HG03159 (cell line): ENCODE data around the gene NEURL2.
"Not testable (repeated sequence)": the region's sequence is repeated elsewhere in the genome, so short reads cannot be mapped to it uniquely, and the experiment has no call there.

Experiments used
- ATAC-seq: cut with Tn5 transposase; IDR thresholded peaks from one replicate; pipeline ENCODE4 v1.9.1; 2021; ENCODE audit warnings: mild to moderate bottlenecking, moderate library complexity; ENCODE audit not compliant: unreplicated experiment

The NEURL2 gene, protein sequence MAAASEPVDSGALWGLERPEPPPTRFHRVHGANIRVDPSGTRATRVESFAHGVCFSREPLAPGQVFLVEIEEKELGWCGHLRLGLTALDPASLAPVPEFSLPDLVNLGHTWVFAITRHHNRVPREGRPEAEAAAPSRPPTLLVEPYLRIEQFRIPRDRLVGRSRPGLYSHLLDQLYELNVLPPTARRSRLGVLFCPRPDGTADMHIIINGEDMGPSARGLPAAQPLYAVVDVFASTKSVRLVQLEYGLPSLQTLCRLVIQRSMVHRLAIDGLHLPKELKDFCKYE

DNA sequence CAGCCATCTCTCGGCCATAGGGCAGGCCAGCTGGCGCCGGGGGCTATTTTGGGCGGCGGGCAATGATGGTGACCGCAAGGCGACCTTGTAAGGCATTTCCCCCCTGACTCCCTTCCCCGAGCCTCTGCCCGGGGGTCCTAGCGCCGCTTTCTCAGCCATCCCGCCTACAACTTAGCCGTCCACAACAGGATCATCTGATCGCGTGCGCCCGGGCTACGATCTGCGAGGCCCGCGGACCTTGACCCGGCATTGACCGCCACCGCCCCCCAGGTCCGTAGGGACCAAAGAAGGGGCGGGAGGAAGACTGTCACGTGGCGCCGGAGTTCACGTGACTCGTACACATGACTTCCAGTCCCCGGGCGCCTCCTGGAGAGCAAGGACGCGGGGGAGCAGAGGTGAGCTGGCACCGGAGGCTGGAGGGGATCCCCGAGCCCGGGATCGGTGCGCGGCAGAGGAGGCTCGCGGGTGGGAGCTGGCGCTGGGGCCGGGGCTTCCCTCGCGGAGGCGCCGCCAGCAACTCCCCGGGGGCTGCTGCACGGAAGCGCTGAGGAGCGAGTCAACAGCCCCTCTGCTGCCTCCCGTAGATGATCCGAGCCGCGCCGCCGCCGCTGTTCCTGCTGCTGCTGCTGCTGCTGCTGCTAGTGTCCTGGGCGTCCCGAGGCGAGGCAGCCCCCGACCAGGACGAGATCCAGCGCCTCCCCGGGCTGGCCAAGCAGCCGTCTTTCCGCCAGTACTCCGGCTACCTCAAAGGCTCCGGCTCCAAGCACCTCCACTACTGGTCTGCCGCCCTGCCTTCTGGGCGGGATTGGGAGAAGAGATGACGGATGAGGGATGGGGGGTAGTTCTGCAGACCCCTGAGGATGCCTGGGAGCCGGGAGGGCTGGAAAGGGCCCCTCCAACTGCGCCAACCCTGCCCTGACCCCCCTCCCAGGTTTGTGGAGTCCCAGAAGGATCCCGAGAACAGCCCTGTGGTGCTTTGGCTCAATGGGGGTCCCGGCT lies at the start of gene NEURL2, which contains the start of gene CTSA:
Gene NEURL2, minus strand, starts transcription at position 224 of the 999 bp plus-strand sequence. Its CDS starts 217 bp downstream, at position 7.
Gene CTSA, plus strand, starts transcription at position 351 of the 999 bp plus-strand sequence. Its CDS starts 234 bp downstream, at position 585.
- ATAC-seq, result peak; percentile 70

DNA sequence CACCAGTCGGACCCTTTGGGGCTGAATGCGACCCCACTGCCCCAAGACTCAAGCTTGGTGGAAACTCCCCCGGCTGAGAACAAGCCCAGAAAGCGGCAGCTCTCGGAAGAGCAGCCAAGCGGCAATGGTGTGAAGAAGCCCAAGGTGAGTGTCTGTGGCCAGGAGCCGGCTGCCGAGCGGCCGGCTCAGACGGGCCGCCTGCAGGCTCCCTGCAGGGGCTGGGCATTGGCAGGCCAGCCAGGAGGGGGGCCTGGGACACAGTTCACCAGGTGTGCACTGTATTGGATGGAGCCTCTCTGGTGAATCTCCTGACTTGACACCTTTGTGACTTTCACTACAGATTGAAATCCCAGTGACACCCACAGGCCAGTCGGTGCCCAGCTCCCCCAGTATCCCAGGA lies 49.5 kb upstream of the NEURL2 start:
- no peak for ATAC-seq

DNA sequence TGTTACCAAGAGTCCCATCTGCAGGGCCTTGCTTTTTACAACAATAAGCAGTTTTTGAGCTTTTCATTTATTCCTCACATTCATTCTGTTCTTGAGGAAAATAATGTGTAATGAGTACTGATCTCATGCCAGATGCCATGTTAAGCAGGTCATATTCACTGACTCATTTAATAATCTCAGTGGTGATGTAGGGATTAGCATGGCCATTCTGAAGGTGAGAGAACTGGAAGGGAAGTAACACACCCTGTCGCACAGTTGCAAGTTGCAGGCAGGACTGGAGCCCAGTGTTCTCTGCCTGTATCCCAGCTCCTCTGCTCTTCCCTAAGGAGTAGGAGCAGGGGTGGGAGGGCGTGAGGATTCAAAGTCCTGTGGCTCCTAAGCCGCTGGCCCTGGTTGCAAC lies 49.0 kb upstream of the NEURL2 start:
- ATAC-seq, result no peak

DNA sequence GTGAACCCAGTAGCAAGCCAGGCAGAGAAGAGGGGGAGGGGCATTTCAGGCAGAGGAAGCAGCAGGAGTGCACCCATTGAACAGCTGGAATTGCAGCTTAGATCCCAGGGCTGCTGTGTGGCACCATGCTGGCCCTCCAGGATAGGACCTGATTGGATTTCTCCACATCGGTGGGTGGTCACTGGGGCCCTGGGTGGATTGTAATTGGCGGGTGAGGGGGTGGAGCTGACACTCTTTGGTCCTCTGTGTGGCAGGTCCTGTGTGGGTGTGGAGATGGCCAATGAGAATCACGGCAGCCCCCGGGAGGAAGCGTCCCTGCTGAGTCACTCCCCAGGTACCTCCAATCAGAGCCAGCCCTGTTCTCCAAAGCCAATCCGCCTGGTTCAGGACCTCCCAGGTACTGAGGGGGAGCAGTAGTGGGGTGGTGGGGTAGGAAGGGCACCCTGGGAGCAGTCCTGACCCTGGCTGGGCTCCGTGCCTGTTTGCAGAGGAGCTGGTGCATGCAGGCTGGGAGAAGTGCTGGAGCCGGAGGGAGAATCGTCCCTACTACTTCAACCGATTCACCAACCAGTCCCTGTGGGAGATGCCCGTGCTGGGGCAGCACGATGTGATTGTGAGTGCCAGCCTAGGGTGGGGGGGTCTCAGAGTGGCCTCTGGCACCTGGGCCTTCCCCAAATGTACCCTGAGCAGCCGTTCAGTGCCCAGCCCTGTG lies 47.9 kb upstream of the NEURL2 start:
- ATAC-seq, result no peak

DNA sequence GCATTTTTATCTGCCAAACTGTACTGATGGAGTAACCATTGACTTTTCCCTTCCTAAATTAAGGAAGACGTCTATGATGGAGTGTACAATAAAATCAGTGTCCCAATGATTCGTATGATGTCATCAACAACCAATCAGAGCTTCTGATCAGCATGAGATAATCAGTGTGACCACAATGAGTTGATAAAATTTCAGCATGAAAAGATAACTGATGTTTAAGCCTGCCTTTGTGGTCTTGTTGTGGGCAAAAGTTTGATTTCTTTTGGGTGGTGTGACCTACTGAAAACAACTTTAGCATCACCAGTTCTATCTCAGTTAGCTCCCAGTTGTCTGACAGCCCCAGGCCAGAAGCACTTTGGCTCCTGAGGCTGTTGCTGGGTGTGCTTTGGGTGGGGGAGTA lies 46.8 kb upstream of the NEURL2 start:
- ATAC-seq, result no peak

DNA sequence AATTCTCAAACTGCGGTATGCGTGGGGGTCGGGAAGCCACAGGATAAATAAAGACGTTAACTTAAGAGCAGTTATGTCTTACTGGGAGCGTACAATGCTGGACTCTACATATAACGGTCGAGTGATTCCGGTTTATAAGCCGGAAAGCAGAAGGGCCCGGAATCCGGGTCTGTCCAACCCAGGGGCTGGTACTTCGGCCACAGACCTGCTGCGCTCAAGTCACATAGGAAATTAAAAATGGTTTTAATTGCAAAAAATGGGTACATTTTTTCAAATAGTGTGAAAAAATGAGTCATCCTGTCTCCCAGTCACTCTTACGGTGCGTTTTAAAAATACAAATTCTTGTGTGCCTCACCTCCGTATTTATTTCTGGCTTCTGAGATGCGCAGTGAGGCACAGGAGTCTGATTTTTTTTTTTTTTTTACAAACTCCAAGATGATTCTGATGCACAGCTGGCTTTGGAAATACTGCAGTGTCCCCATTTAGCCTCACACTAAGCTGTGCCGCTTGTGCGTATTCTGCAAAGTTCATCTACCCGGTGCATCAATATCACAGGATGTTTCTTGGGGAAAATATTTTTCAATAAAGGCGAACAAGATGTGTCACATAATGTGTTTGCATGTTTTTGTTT lies 44.5 kb upstream of the NEURL2 start:
- peak; percentile 15 for ATAC-seq

DNA sequence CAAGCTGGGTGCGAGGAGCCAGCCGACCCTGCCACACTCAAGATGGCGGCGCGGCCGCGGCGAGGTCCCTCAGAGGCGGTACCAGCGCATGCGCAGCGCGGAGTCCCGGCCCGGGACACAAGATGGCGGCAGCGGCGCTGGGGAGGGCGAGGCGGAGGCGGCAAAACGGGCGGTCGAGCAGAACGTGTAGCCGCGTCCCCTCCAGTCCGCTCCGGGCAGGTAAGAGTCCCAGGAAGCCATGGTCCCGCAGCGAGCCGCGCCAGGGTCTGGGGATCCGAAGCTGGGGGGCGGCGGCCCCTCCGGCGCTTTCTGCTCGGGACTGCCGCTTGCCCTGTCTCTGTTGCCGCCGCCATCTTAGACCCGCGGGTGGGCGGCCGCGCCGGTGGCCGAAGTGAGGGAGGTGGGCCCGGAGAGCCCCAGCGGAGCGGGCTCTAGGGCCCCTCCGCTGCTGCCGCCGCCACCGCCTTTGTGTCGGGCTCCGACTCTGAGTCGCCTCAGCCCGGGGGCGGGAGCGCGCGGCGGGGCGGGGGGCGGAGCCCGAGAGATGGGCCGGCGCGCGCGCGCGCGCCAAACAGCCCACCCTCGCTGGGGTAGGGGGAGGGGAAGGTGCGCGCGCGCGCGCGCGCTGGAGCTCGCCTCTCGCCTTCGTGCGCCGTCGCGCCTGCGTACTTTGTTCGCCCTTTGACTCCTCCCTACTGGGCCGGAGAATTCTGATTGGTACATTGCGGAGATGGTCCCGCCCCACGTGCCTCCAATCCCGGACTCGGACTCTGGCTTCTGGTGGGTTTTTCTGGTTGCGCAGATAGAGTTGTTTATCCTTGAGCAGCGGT lies 43.8 kb upstream of the NEURL2 start, which contains the start of gene PCIF1:
Gene PCIF1, plus strand, starts transcription at position 98 of the 830 bp plus-strand sequence. CDS start 4,317 bp downstream, outside the sequence.
- ATAC-seq, result peak; percentile 77

DNA sequence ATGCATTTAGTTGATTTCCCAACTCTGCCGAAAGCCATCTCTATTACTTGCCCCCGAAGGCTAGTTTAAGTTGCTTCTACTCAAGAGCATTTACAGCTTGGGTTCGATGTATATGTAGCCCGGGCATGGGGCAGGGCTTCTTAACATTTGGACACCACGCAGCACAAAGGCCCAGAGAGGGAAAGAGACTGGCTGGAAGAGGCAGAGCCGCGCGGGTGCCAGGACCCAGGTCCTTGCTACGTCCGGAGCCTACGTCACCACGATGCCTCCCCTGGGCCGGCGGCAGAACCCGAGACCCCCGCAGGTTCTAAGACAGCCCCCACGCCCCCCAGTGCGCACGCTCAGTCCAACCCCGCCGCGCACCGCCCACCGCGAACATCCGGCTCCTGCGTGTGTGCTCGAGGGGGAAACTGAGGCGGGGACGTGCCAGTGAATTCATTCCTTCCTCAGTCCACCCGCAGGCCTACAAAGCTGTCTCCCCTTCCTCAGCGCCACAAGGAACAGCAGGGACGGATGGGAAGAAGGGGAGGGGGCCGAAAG lies 43.1 kb upstream of the NEURL2 start:
- ATAC-seq, result no peak

DNA sequence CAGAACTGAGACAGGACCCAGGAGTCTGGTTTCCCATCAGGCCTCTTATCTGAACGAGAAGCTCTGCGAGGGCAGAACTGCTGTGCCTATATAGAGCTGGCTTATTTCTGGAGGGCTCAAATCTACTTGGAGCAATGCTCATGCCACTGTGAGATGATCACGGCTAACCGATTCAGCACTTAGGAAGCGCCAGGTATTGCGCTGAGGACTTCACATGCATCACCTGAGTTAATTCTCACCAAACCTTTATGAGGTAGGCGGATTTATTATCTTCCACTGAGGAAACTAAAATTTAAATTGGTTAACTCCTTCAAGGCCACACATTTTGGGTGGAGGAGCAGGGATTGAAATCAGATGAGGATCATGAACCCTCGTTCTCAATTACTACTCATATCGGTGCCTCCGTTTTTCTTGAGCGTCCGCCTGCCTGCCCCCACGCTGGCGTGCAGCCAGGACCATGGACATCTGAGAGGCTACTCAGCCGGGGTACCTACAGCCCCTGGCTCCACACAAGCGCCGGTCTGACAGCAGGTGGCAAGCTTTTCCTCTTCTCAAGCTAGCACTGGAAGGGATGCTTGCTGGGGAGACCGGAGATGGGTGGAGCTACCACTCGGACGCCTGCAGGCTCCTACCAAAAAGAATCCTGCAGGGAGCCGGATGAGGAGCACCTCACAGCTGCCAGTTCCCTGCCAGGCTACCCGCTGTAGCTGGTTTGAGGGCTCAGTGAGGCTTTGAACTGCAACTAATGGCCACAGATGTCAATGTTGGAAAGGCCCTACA lies 42.4 kb upstream of the NEURL2 start:
- no peak for ATAC-seq

DNA sequence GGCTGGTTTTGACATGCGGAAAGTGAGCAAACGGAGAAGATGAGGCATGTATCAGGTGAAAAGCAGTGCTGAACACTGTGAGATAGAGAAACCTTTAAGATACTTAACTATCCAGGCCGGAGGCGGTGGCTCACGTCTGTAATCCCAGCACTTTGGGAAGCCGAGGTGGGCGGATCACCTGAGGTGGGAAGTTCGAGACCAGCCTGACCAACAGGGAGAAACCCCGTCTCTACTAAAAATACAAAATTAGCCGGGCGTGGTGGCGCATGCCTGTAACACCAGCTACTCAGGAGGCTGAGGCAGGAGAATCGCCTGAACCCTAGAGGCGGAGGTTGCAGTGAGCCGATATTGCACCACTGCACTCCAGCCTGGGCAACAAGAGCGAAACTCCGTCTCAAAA lies 40.7 kb upstream of the NEURL2 start:
- ATAC-seq, result not testable (repeated sequence)

DNA sequence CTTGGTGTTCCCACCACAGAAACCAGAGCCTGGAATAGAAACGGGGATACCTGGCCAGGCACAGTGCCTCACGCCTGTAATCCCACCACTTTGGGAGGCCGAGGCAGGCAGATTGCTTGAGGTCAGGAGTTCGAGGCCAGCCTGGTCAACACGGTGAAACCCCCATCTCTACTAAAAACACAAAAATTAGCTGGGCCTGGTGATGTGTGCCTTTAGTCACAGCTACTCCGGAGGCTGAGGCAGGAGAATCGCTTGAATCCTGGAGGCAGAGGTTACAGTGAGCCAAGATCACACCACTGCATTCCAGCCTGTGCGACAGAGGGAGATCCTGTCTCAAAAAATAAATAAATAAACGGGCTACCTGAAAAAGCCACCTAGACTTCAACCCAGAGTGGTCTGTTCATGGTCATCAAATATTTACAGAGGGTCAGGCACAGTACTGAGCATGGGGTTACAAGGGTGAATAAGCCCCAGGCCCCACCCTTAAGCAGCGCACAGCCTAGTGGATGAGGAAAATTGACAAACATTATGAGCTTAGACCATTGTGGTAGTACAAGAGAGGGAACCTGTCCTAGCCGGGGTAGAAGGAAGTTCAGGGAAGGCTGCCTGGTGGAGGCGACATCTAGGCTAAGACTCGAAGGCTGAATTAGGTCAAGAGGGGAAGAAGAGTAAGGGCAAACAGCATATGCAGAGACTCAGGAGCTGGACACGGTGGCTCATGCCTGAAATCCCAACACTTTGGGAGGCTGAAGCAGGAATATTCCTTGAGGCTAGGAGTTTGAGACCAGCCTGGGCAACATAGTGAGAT lies 36.3 kb upstream of the NEURL2 start:
- ATAC-seq, result no peak

DNA sequence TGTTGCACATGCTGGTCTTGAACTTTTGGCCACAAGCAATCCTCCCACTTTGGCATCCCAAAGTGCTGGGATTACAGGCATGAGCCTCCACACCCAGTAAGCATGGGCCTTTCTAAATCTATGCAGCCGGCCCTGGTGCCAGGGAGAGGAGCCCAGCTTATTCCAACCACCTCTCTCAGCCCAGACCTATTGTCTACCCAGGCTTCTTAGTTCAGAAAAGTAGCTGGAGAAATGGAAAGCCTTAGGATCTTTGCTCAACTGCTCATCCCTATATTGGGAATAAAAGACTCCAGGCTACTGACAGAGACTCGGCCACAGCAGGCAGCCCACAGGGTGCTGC lies 35.7 kb upstream of the NEURL2 start:
- ATAC-seq, result no peak

DNA sequence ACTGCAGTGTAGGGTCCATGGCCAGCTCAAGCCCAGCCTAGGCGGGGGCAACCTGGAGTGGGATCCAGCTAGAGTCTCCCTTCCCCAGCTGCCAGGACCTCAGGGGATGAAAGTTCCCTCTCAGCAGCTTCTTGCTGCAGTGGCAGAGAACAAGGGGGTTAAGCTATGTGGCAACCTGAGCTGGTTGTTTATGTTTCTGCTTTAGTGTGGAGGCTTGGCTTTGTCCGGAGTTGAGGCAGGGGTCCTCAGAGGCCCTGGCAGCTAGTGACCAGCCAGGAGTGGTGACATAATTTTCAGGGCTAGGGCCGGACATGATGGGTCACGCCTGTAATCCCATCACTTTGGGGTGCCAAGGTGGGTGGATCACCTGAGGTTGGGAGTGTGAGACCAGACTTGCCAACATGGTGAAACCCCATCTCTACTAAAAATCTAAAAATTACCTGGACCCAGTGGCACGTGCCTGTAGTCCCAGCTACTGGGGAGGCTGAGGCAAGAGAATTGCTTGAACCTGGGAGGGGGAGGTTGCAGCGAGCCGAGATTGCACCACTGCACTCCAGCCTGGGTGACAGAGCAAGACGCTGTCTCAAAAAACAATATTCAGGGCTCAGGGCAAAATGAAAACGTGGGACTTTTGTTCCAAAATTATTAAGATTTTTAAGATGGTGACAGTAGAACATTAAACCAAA lies 35.0 kb upstream of the NEURL2 start:
- no peak for ATAC-seq

DNA sequence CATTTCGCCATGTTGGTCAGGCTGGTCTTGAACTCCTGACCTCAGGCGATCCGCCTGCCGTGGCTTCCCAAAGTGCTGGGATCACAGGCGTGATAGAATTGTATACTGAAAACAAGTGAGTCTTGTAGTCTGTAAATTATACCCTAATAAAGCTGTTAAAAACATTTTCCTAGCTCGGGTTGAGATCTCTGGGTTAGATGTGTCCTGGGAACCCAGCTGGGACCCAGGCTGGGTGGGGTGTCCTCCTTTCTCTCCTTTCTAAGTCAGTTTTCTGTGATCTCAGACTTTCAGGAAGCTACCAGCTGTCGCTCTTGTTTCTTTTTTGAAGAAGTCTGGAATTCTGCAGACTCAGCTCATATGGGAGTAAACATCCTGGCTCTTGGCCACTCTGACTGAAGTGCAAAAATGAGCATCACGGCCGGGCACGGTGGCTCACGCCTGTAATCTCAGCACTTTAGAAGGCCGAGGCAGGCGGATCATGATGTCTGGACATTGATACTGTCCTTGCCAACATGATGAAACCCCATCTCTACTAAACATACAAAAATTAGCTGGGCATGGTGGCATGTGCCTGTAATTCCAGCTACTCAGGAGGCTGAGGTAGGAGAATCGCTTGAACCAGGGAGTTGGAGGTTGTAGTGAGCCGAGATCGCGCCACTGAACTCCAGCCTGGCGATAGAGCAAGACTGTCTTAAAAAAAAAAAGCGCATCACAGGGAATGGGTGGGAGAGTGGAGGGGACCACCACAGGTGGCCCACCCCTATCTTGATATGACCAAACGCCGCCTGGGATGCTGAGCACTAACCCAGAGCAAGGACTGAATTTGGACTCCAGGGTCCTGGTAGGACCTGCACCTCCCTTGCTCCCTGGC lies 33.6 kb upstream of the NEURL2 start:
- ATAC-seq, result no peak

DNA sequence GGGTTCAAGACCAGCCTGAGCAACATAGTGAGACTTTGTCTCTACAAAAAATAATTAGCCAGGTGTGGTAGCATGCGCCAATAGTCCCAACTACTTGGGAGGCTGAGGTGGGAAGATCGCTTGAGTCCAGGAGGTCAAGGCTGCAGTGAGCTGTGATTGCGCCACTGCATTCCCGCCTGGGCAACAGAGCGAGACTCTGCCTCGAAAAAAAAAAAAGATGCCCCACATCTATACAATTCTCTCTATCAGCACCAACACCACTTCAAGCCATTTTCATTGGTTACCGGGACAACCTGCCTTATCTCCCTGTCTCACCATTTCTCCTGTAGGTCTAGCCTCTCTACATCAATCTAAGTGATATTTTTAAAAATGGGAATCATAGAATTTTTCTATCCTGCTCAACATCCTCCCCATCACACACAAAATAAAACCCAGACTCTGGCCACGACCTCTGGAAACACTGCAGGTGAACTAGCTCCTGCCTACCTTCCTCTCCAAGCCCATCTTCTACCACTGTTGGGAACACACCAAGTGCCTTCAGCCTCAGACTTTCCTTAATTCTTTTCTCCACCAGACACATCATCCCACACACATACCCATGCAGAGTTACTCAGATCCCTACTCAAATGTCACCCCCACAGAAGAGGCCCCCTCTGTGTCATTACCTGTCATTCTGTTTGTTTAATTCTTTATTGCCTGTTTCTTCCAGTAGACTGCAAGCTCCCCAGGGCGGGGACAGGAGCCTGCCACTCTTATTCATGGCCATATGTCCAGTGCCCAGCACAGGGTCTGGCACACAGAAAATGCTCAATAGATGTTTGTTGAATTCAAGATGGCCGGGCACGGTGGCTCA lies 30.6 kb upstream of the NEURL2 start:
- no peak for ATAC-seq
